Medulla oblongata (tissue), 1 donor: ENCODE data around the gene NTSR1.

Experiments used
- DNase-seq: peaks from one replicate; pipeline ENCODE4 v3.0.0-alpha.2; 2015; ENCODE audit errors: extremely low spot score

Gene NTSR1

DNA sequence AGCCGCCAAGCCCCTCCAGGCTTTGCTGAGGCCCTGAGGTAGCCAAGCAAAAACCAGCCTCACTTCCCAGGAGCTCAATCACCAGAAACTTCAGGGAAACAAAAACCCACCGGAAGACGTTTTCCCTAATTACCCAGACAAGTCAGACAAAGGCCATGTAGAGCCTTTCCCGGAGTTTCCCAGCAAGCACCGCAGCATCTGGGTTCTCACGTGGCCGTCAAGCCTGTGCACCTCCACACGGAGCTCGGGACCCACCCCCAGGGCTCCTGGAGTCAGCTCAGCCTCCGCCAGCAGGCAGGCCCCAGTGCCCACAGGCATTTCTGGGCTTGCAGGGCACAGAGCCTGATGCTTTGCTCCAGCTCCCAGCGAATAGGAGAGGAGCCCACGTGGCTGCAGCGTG lies 77.5 kb downstream of the NTSR1 start:
- DNase-seq = no peak

- no peak for DNase-seq
Observed at GRCh38 chr20:62787321-62787720, 78.7 kb downstream of the NTSR1 start.

- DNase-seq = no peak
Observed at GRCh38 chr20:62787866-62788265, 79.2 kb downstream of the NTSR1 start.

GRCh38 chr20:62788607-62789006 lies 80.0 kb downstream of the NTSR1 start:
- no peak for DNase-seq

GRCh38 chr20:62790075-62790474 lies 81.4 kb downstream of the NTSR1 start:
- DNase-seq = no peak

DNA sequence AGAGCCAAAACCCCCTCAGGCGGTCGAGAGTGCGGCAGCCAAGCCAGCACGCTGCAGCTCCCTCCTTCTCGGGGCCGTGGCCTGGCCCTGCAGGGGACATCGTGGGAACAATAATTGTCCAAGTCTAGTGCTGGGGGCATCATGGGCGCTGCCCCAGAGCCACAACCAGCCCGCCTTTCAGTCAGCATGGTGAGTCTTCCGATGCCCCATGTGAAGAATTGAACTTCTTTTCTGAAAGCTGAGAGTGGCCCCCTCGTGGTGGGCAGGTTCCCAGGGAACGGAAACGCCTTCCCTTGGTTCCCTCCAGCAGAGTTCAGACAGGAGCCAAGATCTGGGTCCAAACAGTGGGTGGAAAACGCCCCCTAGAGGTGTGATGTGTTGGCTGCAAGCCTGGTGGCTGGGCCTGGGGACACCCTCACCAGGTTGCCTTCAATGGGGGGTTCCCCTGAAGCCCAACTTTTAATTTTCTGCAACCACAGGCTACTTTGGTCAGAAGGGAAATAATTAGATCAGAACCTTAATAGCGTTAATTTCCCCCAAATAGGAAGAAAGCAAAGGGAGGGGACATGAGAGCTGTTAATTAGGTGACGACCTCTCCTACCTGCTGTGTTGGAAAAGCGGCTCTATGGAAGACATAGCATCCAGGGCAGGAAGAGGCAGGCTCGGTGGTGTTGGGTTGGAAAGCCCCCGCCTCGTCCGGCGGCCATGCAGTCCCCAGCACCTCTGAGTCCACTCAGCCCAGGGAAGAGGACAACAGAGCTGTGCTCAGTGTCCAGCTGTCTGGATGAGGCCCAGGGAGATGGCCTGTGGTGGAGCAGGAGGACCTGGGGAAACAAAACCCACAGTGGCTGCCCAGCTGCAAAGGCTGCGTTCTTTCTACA lies 82.9 kb downstream of the NTSR1 start:
- peak; percentile 96 for DNase-seq

GRCh38 chr20:62792182-62792939 lies 83.7 kb downstream of the NTSR1 start:
- no peak for DNase-seq

GRCh38 chr20:62792940-62793756 lies 84.5 kb downstream of the NTSR1 start:
- DNase-seq = no peak

- no peak for DNase-seq
Observed at GRCh38 chr20:62793757-62794006, 85.0 kb downstream of the NTSR1 start.

GRCh38 chr20:62794007-62794724 lies 85.5 kb downstream of the NTSR1 start:
- peak; percentile 96 for DNase-seq

DNA sequence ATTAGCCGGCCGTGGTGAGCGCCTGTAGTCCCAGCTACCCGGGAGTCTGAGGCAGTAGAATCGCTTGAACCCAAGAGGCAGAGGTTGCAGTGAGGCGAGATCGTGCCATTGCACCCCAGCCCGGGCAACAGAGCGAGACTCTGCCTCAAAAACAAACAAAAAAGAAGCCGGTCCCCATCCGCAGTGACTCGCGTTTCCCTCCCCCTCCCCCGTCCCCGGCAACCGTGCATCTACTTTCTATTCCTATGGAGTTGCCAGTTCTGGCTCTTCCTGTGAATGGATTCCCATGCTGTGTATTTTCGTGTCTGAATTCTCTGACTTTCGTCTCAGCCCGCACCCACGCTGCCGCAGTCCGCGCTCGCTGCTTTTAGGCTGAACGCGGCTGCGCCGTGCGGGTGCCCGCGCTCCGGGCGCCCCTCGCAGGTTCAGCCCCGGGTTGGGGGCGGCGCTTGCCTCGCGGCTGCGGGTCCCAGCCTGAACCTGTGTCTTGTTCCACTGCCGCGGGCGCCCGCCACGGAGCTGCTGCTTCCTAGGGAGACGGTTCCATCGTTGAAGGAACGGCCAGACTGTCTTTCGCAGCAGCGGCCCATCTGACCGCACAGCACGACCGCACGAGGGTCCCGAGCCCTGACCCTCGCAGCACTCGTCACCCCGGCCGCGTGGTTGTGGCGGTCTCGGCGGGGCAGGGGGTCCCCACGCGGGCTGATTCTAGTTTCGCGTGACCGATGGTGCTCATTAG lies 86.6 kb downstream of the NTSR1 start:
- DNase-seq = peak; percentile 43

GRCh38 chr20:62796699-62797491 lies 88.3 kb downstream of the NTSR1 start:
- DNase-seq = no peak

DNA sequence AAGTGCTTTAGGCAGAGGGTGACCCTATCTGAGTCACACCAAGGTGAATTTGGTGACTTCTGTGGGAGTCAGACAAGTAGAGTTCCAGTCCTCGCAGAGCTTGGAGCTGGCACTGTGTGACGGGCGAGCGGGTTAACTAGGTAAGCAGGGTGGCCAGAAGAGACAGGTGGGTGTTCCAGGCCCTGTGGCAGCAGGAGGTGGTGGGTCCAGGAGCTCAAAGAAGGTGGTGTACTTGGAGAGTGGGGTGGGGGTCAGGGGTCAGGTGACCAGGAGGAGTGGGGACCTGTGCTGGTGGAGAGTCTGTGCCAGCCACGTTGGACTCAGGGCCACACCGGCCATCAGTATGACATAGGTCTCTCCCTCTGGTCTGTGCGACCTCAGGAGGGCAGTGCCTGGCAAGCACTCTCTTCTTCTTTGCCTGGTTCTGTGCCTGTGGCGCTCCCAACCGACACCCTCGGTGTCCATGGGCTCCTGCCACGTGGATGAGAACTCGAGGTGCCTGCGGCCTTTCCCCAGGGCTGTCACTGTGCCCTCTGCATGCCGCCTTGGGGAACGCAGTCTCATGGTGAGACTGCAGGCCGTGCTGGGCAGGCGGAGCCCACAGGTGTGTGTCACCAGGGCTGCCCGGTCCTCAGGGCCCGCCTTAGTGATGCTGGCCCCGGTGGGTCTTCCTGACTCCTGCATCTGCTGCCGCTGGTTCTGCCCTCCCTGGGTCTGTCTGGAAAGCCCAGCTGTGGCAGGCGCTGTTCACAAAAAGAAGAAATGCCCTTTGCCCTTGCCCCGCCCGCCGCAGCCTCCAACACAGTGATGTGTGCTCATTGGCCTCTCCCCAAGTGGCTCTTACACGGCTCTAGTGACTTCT lies 89.3 kb downstream of the NTSR1 start:
- no peak for DNase-seq

DNA sequence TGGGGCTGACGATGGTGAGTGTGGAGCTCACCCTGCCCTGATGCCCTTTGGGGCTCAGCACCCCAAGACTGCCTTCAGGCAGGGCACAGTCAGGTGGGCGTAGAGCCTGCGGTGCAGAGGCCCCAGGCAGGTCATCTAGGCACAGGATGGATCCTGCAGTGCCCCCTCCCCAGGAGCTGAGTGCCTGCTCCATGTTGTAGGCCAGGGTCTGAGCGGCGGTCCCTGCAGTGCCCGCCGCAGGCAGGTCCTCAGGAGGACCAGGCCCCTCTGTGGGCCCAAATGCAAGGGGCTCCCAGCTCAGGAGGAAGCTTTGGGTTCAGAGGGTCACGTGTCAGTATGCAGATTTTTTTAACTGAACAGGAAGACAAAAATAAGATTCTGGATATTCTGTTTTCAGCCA lies 90.4 kb downstream of the NTSR1 start:
- DNase-seq = no peak

DNA sequence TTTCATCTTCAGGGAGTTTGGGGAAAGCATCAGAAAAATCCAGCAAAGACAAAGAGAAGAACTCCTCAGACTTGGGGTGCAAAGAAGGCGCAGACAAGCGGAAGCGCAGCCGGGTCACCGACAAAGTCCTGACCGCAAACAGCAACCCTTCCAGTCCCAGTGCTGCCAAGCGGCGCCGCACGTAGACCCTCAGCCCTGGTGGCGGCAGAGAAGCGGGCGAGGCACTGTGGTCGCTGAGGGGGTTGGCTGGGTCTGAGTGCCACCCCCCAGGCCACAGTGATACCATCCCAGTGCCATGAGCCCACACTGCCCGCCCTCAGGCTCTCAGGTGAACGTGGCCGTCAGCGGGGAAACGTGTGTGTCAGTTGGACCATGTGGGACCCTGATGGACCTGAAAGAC lies 90.8 kb downstream of the NTSR1 start:
- DNase-seq = no peak

- DNase-seq = no peak
Observed at GRCh38 chr20:62799873-62800272, 91.2 kb downstream of the NTSR1 start.

DNA sequence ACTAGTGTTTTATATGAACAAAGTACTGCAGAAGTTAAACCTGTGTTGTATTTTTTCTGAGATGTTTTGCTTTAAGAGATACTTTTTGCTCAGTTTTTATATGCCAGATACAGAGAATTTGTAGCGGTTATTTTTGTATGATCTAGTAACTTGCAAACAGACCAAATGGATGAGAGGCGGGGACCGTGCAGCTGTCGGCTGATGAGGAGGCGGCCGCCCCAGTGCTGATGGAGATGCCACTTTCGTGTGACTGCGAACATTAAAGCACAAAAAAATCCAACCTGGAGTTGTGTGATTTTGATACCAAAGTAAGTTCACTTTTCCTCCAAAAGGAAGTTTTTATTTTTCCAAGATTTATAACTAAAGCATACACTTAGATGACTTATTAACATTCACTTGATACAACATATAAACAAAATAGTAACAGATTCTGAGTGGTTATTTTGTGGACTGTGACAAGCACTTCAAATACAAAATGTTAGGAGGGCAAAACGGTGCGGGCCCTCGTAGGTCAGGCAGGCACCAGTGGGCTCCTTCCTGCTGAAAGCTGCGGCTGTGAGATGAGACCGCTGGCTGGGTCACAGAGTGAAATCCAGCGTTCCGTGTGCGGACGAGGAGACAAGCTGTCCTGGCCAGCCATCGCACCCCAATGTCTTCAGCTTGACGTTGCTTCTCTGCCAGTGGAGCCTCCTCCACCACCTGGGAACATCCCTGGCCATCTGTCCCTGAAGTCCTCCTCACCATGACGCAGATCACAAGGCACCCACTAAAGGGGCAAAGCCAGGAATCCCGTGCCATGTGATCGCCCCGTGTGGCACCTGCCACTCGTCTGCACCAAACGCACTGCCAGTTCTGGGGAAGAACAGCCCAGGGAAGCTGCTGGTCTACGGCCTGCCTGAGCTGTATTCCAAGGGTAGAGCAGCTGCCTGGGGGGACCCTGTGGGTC lies 92.0 kb downstream of the NTSR1 start:
- no peak for DNase-seq
